SU-DHL-6 (cell line): ENCODE measurements around the gene ELMO1.

Experiments used
- H2AFZ ChIP-seq: fragments of 200-600 bp; sonication (generic); 2 replicates; pipeline ENCODE4 v1.6.1; 2014; ENCODE audit warnings: low read depth, mild to moderate bottlenecking, moderate library complexity, mixed read lengths, antibody characterized with exemption, low read length; ENCODE audit not compliant: severe bottlenecking
- H3F3A ChIP-seq: fragments of 200-600 bp; shearing (Covaris generic); 2 replicates; pipeline ENCODE4 v1.6.0; 2016; ENCODE audit warnings: antibody characterized with exemption, mild to moderate bottlenecking; ENCODE audit not compliant: insufficient read depth
- H3K27ac ChIP-seq: fragments of 200-600 bp; sonication (generic); 2 replicates; pipeline ENCODE4 v1.5.1; 2016; ENCODE audit warnings: low read depth, mild to moderate bottlenecking, low read length, moderate library complexity, mixed read lengths
- H3K27me3 ChIP-seq: fragments of 200-600 bp; sonication (generic), shearing (Covaris generic); 2 replicates; pipeline ENCODE4 v1.6.0; 2014; ENCODE audit warnings: mild to moderate bottlenecking, low read length
- H3K36me3 ChIP-seq: fragments of 200-600 bp; sonication (generic); 2 replicates; pipeline ENCODE4 v1.6.1; 2014; ENCODE audit warnings: mild to moderate bottlenecking, low read length, mixed read lengths
- H3K4me2 ChIP-seq: fragments of 300-600, 200-600 bp; shearing (Covaris generic), sonication (generic); 2 replicates; pipeline ENCODE4 v1.6.0; 2014; ENCODE audit warnings: low read length, low read depth, mild to moderate bottlenecking; ENCODE audit not compliant: poor library complexity, severe bottlenecking
- H3K4me3 ChIP-seq: fragments of 200-600 bp; sonication (generic); 2 replicates; pipeline ENCODE4 v1.5.1; 2014; ENCODE audit warnings: antibody characterized with exemption, low read length, mild to moderate bottlenecking, mixed read lengths; ENCODE audit not compliant: insufficient read depth, poor library complexity, severe bottlenecking
- H3K79me2 ChIP-seq: fragments of 200-600 bp; sonication (generic); 2 replicates; pipeline ENCODE4 v1.6.1; 2014; ENCODE audit warnings: mild to moderate bottlenecking, low read length, moderate library complexity; ENCODE audit not compliant: insufficient read depth
- H3K9ac ChIP-seq: fragments of 200-600 bp; sonication (generic); 2 replicates; pipeline ENCODE4 v1.7.0; 2014; ENCODE audit warnings: mild to moderate bottlenecking, low read length
- H3K9me2 ChIP-seq: fragments of 200-600 bp; sonication (generic); replicated peaks from 2 replicates; pipeline ENCODE4 v1.6.1; 2014; ENCODE audit warnings: low read length; ENCODE audit not compliant: insufficient read depth
- H3K9me3 ChIP-seq: fragments of 200-600 bp; sonication (generic); 2 replicates; pipeline ENCODE4 v1.6.1; 2014; ENCODE audit warnings: low read length, mixed read lengths; ENCODE audit not compliant: insufficient read depth
- H4K20me1 ChIP-seq: fragments of 200-600 bp; sonication (generic); 2 replicates; pipeline ENCODE4 v1.6.1; 2014; ENCODE audit warnings: low read depth, mild to moderate bottlenecking, antibody characterized with exemption, low read length, moderate library complexity, mixed read lengths
- EZH2phosphoT487 ChIP-seq: fragments of 200-600 bp; sonication (generic), shearing (Covaris generic); conservative IDR thresholded peaks from 2 replicates; pipeline ENCODE4 v1.6.1; 2018; ENCODE audit warnings: mild to moderate bottlenecking, antibody characterized with exemption, low read length, moderate library complexity, mixed read lengths
- TF ChIP-seq, protein P1 (sequence below): fragments of 200-600 bp; sonication (generic); IDR thresholded peaks from one replicate; pipeline ENCODE4 v1.5.1; 2017; ENCODE audit warnings: antibody characterized with exemption, mild to moderate bottlenecking, low read length, moderate library complexity; ENCODE audit not compliant: insufficient read depth, poor library complexity, severe bottlenecking

Gene ELMO1

GRCh38 chr7:37349979-37350590 is 98.6 kb downstream of the ELMO1 start:
- H3K27ac ChIP-seq: no peak overlapping the region
- no peak overlapping the region for H3K4me2 ChIP-seq
- H3K9me2 ChIP-seq: no peaks in the 10 kb centered on the region
- H3K4me3 ChIP-seq: no peak overlapping the region
- H3K27me3 ChIP-seq: no peaks in the 10 kb centered on the region
- no peaks in the 10 kb centered on the region for H3K36me3 ChIP-seq
- H2AFZ ChIP-seq: no peak overlapping the region
- no peaks in the 10 kb centered on the region for H3F3A ChIP-seq
- H4K20me1 ChIP-seq: no peaks in the 10 kb centered on the region
- H3K79me2 ChIP-seq: no peaks in the 10 kb centered on the region
- no peaks in the 10 kb centered on the region for H3K9me3 ChIP-seq
- TF ChIP-seq EZH2phosphoT487: no peak
- TF ChIP-seq, protein P1, sequence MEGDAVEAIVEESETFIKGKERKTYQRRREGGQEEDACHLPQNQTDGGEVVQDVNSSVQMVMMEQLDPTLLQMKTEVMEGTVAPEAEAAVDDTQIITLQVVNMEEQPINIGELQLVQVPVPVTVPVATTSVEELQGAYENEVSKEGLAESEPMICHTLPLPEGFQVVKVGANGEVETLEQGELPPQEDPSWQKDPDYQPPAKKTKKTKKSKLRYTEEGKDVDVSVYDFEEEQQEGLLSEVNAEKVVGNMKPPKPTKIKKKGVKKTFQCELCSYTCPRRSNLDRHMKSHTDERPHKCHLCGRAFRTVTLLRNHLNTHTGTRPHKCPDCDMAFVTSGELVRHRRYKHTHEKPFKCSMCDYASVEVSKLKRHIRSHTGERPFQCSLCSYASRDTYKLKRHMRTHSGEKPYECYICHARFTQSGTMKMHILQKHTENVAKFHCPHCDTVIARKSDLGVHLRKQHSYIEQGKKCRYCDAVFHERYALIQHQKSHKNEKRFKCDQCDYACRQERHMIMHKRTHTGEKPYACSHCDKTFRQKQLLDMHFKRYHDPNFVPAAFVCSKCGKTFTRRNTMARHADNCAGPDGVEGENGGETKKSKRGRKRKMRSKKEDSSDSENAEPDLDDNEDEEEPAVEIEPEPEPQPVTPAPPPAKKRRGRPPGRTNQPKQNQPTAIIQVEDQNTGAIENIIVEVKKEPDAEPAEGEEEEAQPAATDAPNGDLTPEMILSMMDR: no peak
- no peak overlapping the region for H3K9ac ChIP-seq

DNA sequence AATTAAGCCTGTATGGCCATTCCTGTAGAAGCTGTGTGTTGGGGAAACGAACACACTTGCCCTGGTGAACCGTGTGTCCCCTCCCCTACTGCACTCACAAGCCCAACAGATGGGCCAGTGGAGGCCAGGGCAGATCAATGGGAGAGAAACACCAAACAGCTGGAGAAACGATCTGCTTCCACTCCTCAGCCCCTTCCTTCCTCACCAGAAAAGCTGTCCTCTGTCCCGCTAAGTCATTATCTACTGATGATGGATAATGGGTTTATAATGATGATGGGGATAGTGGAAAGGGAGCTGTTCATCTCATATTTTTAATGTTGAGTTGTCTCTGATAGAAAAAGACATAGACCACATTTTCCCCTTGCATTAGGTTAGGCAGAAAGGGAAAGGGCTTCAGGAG is 99.7 kb downstream of the ELMO1 start:
- H3K27me3 ChIP-seq: no peaks in the 10 kb centered on the region
- no peak overlapping the region for H2AFZ ChIP-seq
- H4K20me1 ChIP-seq: no peaks in the 10 kb centered on the region
- no peaks in the 10 kb centered on the region for H3K9me3 ChIP-seq
- no peak overlapping the region for H3K4me3 ChIP-seq
- H3K27ac ChIP-seq: no peak overlapping the region
- H3K4me2 ChIP-seq: no peak overlapping the region
- H3K36me3 ChIP-seq: no peaks in the 10 kb centered on the region
- no peak overlapping the region for H3K9ac ChIP-seq
- TF ChIP-seq, protein P1: no peak
- TF ChIP-seq EZH2phosphoT487: no peak
- H3K9me2 ChIP-seq: no peaks in the 10 kb centered on the region
- peaks cover 7% of the 10 kb centered on the region; the same call in 1 of the 2 replicates for H3F3A ChIP-seq
- no peaks in the 10 kb centered on the region for H3K79me2 ChIP-seq

GRCh38 chr7:37346761-37347160 is 101.9 kb downstream of the ELMO1 start:
- H3K9me3 ChIP-seq: no peaks in the 10 kb centered on the region
- no peak overlapping the region for H3K4me2 ChIP-seq
- no peaks in the 10 kb centered on the region for H3K27me3 ChIP-seq
- H3K9me2 ChIP-seq: no peaks in the 10 kb centered on the region
- H4K20me1 ChIP-seq: no peaks in the 10 kb centered on the region
- no peak overlapping the region for H3K4me3 ChIP-seq
- peaks cover 9% of the 10 kb centered on the region for H3K79me2 ChIP-seq
- H3K27ac ChIP-seq: no peak overlapping the region
- TF ChIP-seq EZH2phosphoT487: no peak
- TF ChIP-seq, protein P1: no peak
- peaks cover 8% of the 10 kb centered on the region; the same call in 1 of the 2 replicates for H3F3A ChIP-seq
- no peak overlapping the region for H2AFZ ChIP-seq
- H3K9ac ChIP-seq: no peak overlapping the region
- no peaks in the 10 kb centered on the region for H3K36me3 ChIP-seq
